ENCODE results near the gene CEP128.

Gene CEP128

GRCh38 chr14:80615831-80616230 is 325.7 kb downstream of the CEP128 start:
- H3K9me3 ChIP-seq (ENCODE audit: control insufficient read depth in 5 of 5, low read length in 5 of 5), result peaks cover 0 to 3% (median 0%) of the 10 kb centered on the region in 5 donors
- H3K36me3 ChIP-seq (ENCODE audit: control insufficient read depth in 5 of 5, insufficient read depth in 5 of 5, low read length in 5 of 5), result no peaks in the 10 kb centered on the region
- no peaks in the 10 kb centered on the region for H3K27me3 ChIP-seq (ENCODE audit: control insufficient read depth in 5 of 5, insufficient read depth in 4 of 5, low read length in 5 of 5)
- H3K4me1 ChIP-seq (ENCODE audit: control insufficient read depth in 5 of 5, insufficient read depth in 5 of 5, low read length in 5 of 5), result no peaks in the 10 kb centered on the region
- H3K9ac ChIP-seq (ENCODE audit: low read length in 5 of 5), result no peak overlapping the region
- H3K27ac ChIP-seq (ENCODE audit: low read depth, low read length), result no peak overlapping the region
- no peak overlapping the region for H3K4me3 ChIP-seq (ENCODE audit: low read depth in 1 of 5, low read length in 5 of 5)

GRCh38 chr14:80609055-80609454 is 332.5 kb downstream of the CEP128 start:
- H3K27me3 ChIP-seq (ENCODE audit: control insufficient read depth in 5 of 5, insufficient read depth in 4 of 5, low read length in 5 of 5), result no peaks in the 10 kb centered on the region
- H3K9ac ChIP-seq (ENCODE audit: low read length in 5 of 5), result no peak overlapping the region
- H3K4me3 ChIP-seq (ENCODE audit: low read depth in 1 of 5, low read length in 5 of 5), result no peak overlapping the region
- H3K4me1 ChIP-seq (ENCODE audit: control insufficient read depth in 5 of 5, insufficient read depth in 5 of 5, low read length in 5 of 5), result no peaks in the 10 kb centered on the region
- no peaks in the 10 kb centered on the region for H3K36me3 ChIP-seq (ENCODE audit: control insufficient read depth in 5 of 5, insufficient read depth in 5 of 5, low read length in 5 of 5)
- H3K9me3 ChIP-seq (ENCODE audit: control insufficient read depth in 5 of 5, low read length in 5 of 5), result no peaks in the 10 kb centered on the region
- H3K27ac ChIP-seq (ENCODE audit: low read depth, low read length), result no peak overlapping the region

GRCh38 chr14:80608563-80608962 is 333.0 kb downstream of the CEP128 start:
- Histone ChIP-seq H3K9me3 (ENCODE audit: control insufficient read depth in 5 of 5, low read length in 5 of 5) (no peaks in the 10 kb centered on the region), H3K4me1 (ENCODE audit: control insufficient read depth in 5 of 5, insufficient read depth in 5 of 5, low read length in 5 of 5) (no peaks in the 10 kb centered on the region), H3K27ac (ENCODE audit: low read depth, low read length) (no peak overlapping the region)

GRCh38 chr14:80607430-80608190 is 333.9 kb downstream of the CEP128 start:
- no peak overlapping the region for H3K9ac ChIP-seq (ENCODE audit: low read length in 5 of 5)
- no peak overlapping the region for H3K27ac ChIP-seq (ENCODE audit: low read depth, low read length)
- no peaks in the 10 kb centered on the region for H3K9me3 ChIP-seq (ENCODE audit: control insufficient read depth in 5 of 5, low read length in 5 of 5)
- no peaks in the 10 kb centered on the region for H3K27me3 ChIP-seq (ENCODE audit: control insufficient read depth in 5 of 5, insufficient read depth in 4 of 5, low read length in 5 of 5)
- no peak overlapping the region for H3K4me3 ChIP-seq (ENCODE audit: low read depth in 1 of 5, low read length in 5 of 5)
- H3K4me1 ChIP-seq (ENCODE audit: control insufficient read depth in 5 of 5, insufficient read depth in 5 of 5, low read length in 5 of 5), result no peaks in the 10 kb centered on the region
- no peaks in the 10 kb centered on the region for H3K36me3 ChIP-seq (ENCODE audit: control insufficient read depth in 5 of 5, insufficient read depth in 5 of 5, low read length in 5 of 5)

More at GRCh38 chr14:80608563-80608962, 333.0 kb downstream of the CEP128 start:
- no peak overlapping the region for H3K4me3 ChIP-seq (ENCODE audit: low read depth in 1 of 5, low read length in 5 of 5)
- no peak overlapping the region for H3K9ac ChIP-seq (ENCODE audit: low read length in 5 of 5)
- no peaks in the 10 kb centered on the region for H3K36me3 ChIP-seq (ENCODE audit: control insufficient read depth in 5 of 5, insufficient read depth in 5 of 5, low read length in 5 of 5)
- no peaks in the 10 kb centered on the region for H3K27me3 ChIP-seq (ENCODE audit: control insufficient read depth in 5 of 5, insufficient read depth in 4 of 5, low read length in 5 of 5)

GRCh38 chr14:80606347-80606772 is 335.2 kb downstream of the CEP128 start:
- no peak overlapping the region for H3K27ac ChIP-seq (ENCODE audit: low read depth, low read length)

GRCh38 chr14:80605536-80605935 is 336.0 kb downstream of the CEP128 start:
- Histone ChIP-seq H3K9me3 (ENCODE audit: control insufficient read depth in 5 of 5, low read length in 5 of 5) (no peaks in the 10 kb centered on the region), H3K4me1 (ENCODE audit: control insufficient read depth in 5 of 5, insufficient read depth in 5 of 5, low read length in 5 of 5) (no peaks in the 10 kb centered on the region), H3K27ac (ENCODE audit: low read depth, low read length) (no peak overlapping the region), H3K27me3 (ENCODE audit: control insufficient read depth in 5 of 5, insufficient read depth in 4 of 5, low read length in 5 of 5) (no peaks in the 10 kb centered on the region), H3K4me3 (ENCODE audit: low read depth in 1 of 5, low read length in 5 of 5) (no peak overlapping the region), H3K36me3 (ENCODE audit: control insufficient read depth in 5 of 5, insufficient read depth in 5 of 5, low read length in 5 of 5) (no peaks in the 10 kb centered on the region), H3K9ac (ENCODE audit: low read length in 5 of 5) (no peak overlapping the region)

More at GRCh38 chr14:80606347-80606772, 335.2 kb downstream of the CEP128 start:
- Histone ChIP-seq H3K9ac (ENCODE audit: low read length in 5 of 5) (no peak overlapping the region), H3K9me3 (ENCODE audit: control insufficient read depth in 5 of 5, low read length in 5 of 5) (no peaks in the 10 kb centered on the region), H3K4me1 (ENCODE audit: control insufficient read depth in 5 of 5, insufficient read depth in 5 of 5, low read length in 5 of 5) (no peaks in the 10 kb centered on the region), H3K36me3 (ENCODE audit: control insufficient read depth in 5 of 5, insufficient read depth in 5 of 5, low read length in 5 of 5) (no peaks in the 10 kb centered on the region), H3K27me3 (ENCODE audit: control insufficient read depth in 5 of 5, insufficient read depth in 4 of 5, low read length in 5 of 5) (no peaks in the 10 kb centered on the region), H3K4me3 (ENCODE audit: low read depth in 1 of 5, low read length in 5 of 5) (no peak overlapping the region)

GRCh38 chr14:80602946-80603345 is 338.6 kb downstream of the CEP128 start:
- no peaks in the 10 kb centered on the region for H3K27me3 ChIP-seq (ENCODE audit: control insufficient read depth in 5 of 5, insufficient read depth in 4 of 5, low read length in 5 of 5)
- H3K27ac ChIP-seq (ENCODE audit: low read depth, low read length), result no peak overlapping the region
- H3K9ac ChIP-seq (ENCODE audit: low read length in 5 of 5), result no peak overlapping the region
- H3K4me3 ChIP-seq (ENCODE audit: low read depth in 1 of 5, low read length in 5 of 5), result no peak overlapping the region
- no peaks in the 10 kb centered on the region for H3K36me3 ChIP-seq (ENCODE audit: control insufficient read depth in 5 of 5, insufficient read depth in 5 of 5, low read length in 5 of 5)
- H3K4me1 ChIP-seq (ENCODE audit: control insufficient read depth in 5 of 5, insufficient read depth in 5 of 5, low read length in 5 of 5), result no peaks in the 10 kb centered on the region
- H3K9me3 ChIP-seq (ENCODE audit: control insufficient read depth in 5 of 5, low read length in 5 of 5), result no peaks in the 10 kb centered on the region

GRCh38 chr14:80587096-80587724 is 354.3 kb downstream of the CEP128 start:
- Histone ChIP-seq H3K9me3 (ENCODE audit: control insufficient read depth in 5 of 5, low read length in 5 of 5) (peaks cover 0 to 2% (median 0%) of the 10 kb centered on the region in 5 donors), H3K4me3 (ENCODE audit: low read depth in 1 of 5, low read length in 5 of 5) (no peak overlapping the region), H3K27me3 (ENCODE audit: control insufficient read depth in 5 of 5, insufficient read depth in 4 of 5, low read length in 5 of 5) (no peaks in the 10 kb centered on the region), H3K4me1 (ENCODE audit: control insufficient read depth in 5 of 5, insufficient read depth in 5 of 5, low read length in 5 of 5) (no peaks in the 10 kb centered on the region), H3K9ac (ENCODE audit: low read length in 5 of 5) (no peak overlapping the region), H3K27ac (ENCODE audit: low read depth, low read length) (no peak overlapping the region), H3K36me3 (ENCODE audit: control insufficient read depth in 5 of 5, insufficient read depth in 5 of 5, low read length in 5 of 5) (no peaks in the 10 kb centered on the region)

- no peaks in the 10 kb centered on the region for H3K36me3 ChIP-seq (ENCODE audit: control insufficient read depth in 5 of 5, insufficient read depth in 5 of 5, low read length in 5 of 5)
These were observed 355.4 kb downstream of the CEP128 start for GRCh38 chr14:80586131-80586530.

GRCh38 chr14:80585506-80585835 is 356.1 kb downstream of the CEP128 start:
- Histone ChIP-seq H3K9ac (ENCODE audit: low read length in 5 of 5) (no peak overlapping the region), H3K36me3 (ENCODE audit: control insufficient read depth in 5 of 5, insufficient read depth in 5 of 5, low read length in 5 of 5) (no peaks in the 10 kb centered on the region), H3K27ac (ENCODE audit: low read depth, low read length) (no peak overlapping the region), H3K4me1 (ENCODE audit: control insufficient read depth in 5 of 5, insufficient read depth in 5 of 5, low read length in 5 of 5) (no peaks in the 10 kb centered on the region), H3K4me3 (ENCODE audit: low read depth in 1 of 5, low read length in 5 of 5) (no peak overlapping the region), H3K27me3 (ENCODE audit: control insufficient read depth in 5 of 5, insufficient read depth in 4 of 5, low read length in 5 of 5) (no peaks in the 10 kb centered on the region), H3K9me3 (ENCODE audit: control insufficient read depth in 5 of 5, low read length in 5 of 5) (peaks cover 0 to 2% (median 0%) of the 10 kb centered on the region in 5 donors)

More at GRCh38 chr14:80586131-80586530, 355.4 kb downstream of the CEP128 start:
- Histone ChIP-seq H3K9me3 (ENCODE audit: control insufficient read depth in 5 of 5, low read length in 5 of 5) (peaks cover 0 to 2% (median 0%) of the 10 kb centered on the region in 5 donors), H3K27me3 (ENCODE audit: control insufficient read depth in 5 of 5, insufficient read depth in 4 of 5, low read length in 5 of 5) (no peaks in the 10 kb centered on the region), H3K9ac (ENCODE audit: low read length in 5 of 5) (no peak overlapping the region), H3K27ac (ENCODE audit: low read depth, low read length) (no peak overlapping the region), H3K4me1 (ENCODE audit: control insufficient read depth in 5 of 5, insufficient read depth in 5 of 5, low read length in 5 of 5) (no peaks in the 10 kb centered on the region), H3K4me3 (ENCODE audit: low read depth in 1 of 5, low read length in 5 of 5) (no peak overlapping the region)
